Uterus (tissue), 4 donors: Measurements from ENCODE around the gene UGP2. TPM values are rescaled to one million over a fixed set of nuclear protein-coding genes. Genes with fewer than 3 reads are reported as not detected.
A peak's percentile ranks its signal among the peaks of the same experiment; 100 is the strongest.

Experiments used
- DNase-seq, 2 donors: peaks; one replicate each; pipeline ENCODE4 v3.0.0-alpha.2; 2019 to 2020
- H3K27ac ChIP-seq, 2 donors: fragments of 200-600 bp; sonication (generic); 1 replicate in 1 of 2; 2 replicates in 1 of 2; pipeline ENCODE4 v1.5.1; 2016 to 2018
- H3K27me3 ChIP-seq, 2 donors: fragments of 200-600 bp; sonication (generic); one replicate each; pipeline ENCODE4 v1.5.1; 2018 to 2019; ENCODE audit warnings: control low read depth in 1 of 2
- H3K36me3 ChIP-seq, 2 donors: fragments of 200-600 bp; sonication (generic); one replicate each; pipeline ENCODE4 v1.5.1; 2019; ENCODE audit warnings: control low read depth in 1 of 2
- H3K4me1 ChIP-seq, 2 donors: fragments of 200-600 bp; sonication (generic); one replicate each; pipeline ENCODE4 v1.5.1; 2018 to 2019; ENCODE audit warnings: control low read depth in 1 of 2
- H3K4me3 ChIP-seq, 2 donors: fragments of 200-600 bp; sonication (generic); 1 replicate in 1 of 2; 2 replicates in 1 of 2; pipeline ENCODE4 v1.5.1; 2018 to 2019; ENCODE audit warnings: mild to moderate bottlenecking in 1 of 2
- H3K9me3 ChIP-seq, 2 donors: fragments of 200-600 bp; sonication (generic); one replicate each; pipeline ENCODE4 v1.5.1; 2019; ENCODE audit warnings: control low read depth in 1 of 2
- CTCF ChIP-seq, 4 experiments: fragments of 200-600 bp in 2 of 4; fragments of 450-650 bp in 2 of 4; sonication (generic) in 2 of 4; IDR thresholded peaks; one replicate each; pipeline ENCODE4 v1.5.1; 2016 to 2019; ENCODE audit warnings: antibody characterized with exemption in 4 of 4, mild to moderate bottlenecking in 2 of 4, moderate library complexity in 1 of 4
- POLR2A ChIP-seq, 2 donors: fragments of 450-650 bp; IDR thresholded peaks; one replicate each; pipeline ENCODE4 v1.6.1; 2016; ENCODE audit warnings: antibody characterized with exemption in 2 of 2, mild to moderate bottlenecking in 1 of 2, moderate library complexity in 1 of 2
- intact Hi-C: fragments of 100-400 bp; cut with DNase I; formaldehyde crosslinking; loops from one replicate; pipeline ENCODE4 v1.15.1; 2023; ENCODE audit warnings: low total_unique reads
- total RNA-seq, 4 donors: library from RNA; depleted of rRNA in 3 of 4; stranded (reverse); fragments of >200 nt in 3 of 4; gene quantifications; one replicate each; pipeline versions ENCODE4 v1.1.0 to v1.2.4, GENCODE V29; 2014 to 2023
- donor health status: DM: yes; HTN: yes; CAD: no.

Gene UGP2
- total RNA-seq, 4 donors from 2014 or later = 90.7 to 181 (median 106) TPM

GRCh38 chr2:63840081-63840784 is 1.5 kb upstream of the UGP2 start:
- no peaks in the 10 kb centered on the region for H3K9me3 ChIP-seq
- H3K4me1 ChIP-seq = no peaks in the 10 kb centered on the region
- intact Hi-C loops = no loop called here
- no peak for DNase-seq
- no peaks in the 10 kb centered on the region for H3K36me3 ChIP-seq
- TF ChIP-seq POLR2A (IDR thresholded peaks at IDR 0.05) (no peak), CTCF (IDR thresholded peaks at IDR 0.05) (no peak)
- H3K27ac ChIP-seq = peak overlapping the region; percentile 97 to 98
- H3K27me3 ChIP-seq = no peaks in the 10 kb centered on the region
- peak overlapping the region; percentile 78 to 99 for H3K4me3 ChIP-seq

GRCh38 chr2:63840785-63841253 is 877 bp upstream of the UGP2 start:
- peak overlapping the region; percentile 78 to 99 for H3K4me3 ChIP-seq
- TF ChIP-seq CTCF (IDR thresholded peaks at IDR 0.05) (no peak), POLR2A (IDR thresholded peaks at IDR 0.05) (peak; percentile 99 to 100)
- no peaks in the 10 kb centered on the region for H3K27me3 ChIP-seq
- H3K4me1 ChIP-seq = no peaks in the 10 kb centered on the region
- no peaks in the 10 kb centered on the region for H3K9me3 ChIP-seq
- intact Hi-C loops = no loop called here
- peak; percentile 98 to 99 for DNase-seq
- peak overlapping the region; percentile 97 to 98 for H3K27ac ChIP-seq
- no peaks in the 10 kb centered on the region for H3K36me3 ChIP-seq

- intact Hi-C loops = no loop called here
- H3K36me3 ChIP-seq = no peaks in the 10 kb centered on the region
- H3K4me1 ChIP-seq = no peaks in the 10 kb centered on the region
- H3K9me3 ChIP-seq = no peaks in the 10 kb centered on the region
- H3K27me3 ChIP-seq = no peaks in the 10 kb centered on the region
- peak overlapping the region; percentile 78 to 99 for H3K4me3 ChIP-seq
- peak; percentile 40 to 54 for DNase-seq
- H3K27ac ChIP-seq = peak overlapping the region; percentile 97 to 98
- TF ChIP-seq CTCF (IDR thresholded peaks at IDR 0.05) (no peak), POLR2A (IDR thresholded peaks at IDR 0.05) (peak in 1 of 2 donors; percentile 37)
These were observed 709 bp downstream of the UGP2 start for GRCh38 chr2:63842149-63843061.

- no peak for TF ChIP-seq CTCF (IDR thresholded peaks at IDR 0.05)
- no peak for TF ChIP-seq POLR2A (IDR thresholded peaks at IDR 0.05)
- no peaks in the 10 kb centered on the region for H3K27me3 ChIP-seq
- H3K36me3 ChIP-seq = no peaks in the 10 kb centered on the region
- peak overlapping the region; percentile 97 to 98 for H3K27ac ChIP-seq
- no peaks in the 10 kb centered on the region for H3K4me1 ChIP-seq
- H3K9me3 ChIP-seq = no peaks in the 10 kb centered on the region
- DNase-seq = no peak
- H3K4me3 ChIP-seq = peak overlapping the region; percentile 78 to 99
- intact Hi-C loops = no loop called here
These were observed 1.4 kb downstream of the UGP2 start for GRCh38 chr2:63843093-63843492.
